HG03565 (cell line): ENCODE results near the gene GNAT1.

Source experiments
- ATAC-seq: cut with Tn5 transposase; IDR thresholded peaks from one replicate; pipeline ENCODE4 v1.9.1; 2021; ENCODE audit warnings: mild to moderate bottlenecking, moderate library complexity; ENCODE audit not compliant: unreplicated experiment

The GNAT1 gene

DNA sequence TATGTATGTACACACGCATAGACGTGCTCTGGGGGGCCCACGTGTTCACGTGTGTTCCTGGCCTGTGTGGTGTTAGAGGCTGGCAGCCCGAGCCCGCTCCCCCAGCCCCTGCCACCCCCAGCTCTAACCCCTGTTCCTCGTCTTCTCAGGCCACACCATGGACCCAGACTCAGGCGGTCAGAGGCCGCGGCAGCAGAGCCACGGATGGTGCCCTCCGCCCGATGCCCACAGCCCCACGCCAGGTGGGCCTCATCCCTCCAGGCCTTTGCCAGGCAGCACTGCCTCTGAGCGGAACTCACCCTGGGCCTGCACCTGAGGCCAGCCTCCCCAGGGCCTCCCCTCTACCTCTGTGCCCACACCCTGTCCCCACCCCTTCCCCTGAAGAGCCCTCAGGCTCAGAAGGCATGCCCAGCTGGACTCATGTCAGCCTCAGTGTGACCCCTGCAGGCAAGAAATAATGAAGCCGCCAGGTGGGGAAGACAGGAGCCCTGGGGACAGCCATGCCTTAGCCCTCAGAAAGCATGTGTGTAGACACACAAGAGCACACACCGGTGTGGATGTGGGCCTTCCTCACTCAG is 16.4 kb upstream of the GNAT1 start:
- ATAC-seq = no peak

DNA sequence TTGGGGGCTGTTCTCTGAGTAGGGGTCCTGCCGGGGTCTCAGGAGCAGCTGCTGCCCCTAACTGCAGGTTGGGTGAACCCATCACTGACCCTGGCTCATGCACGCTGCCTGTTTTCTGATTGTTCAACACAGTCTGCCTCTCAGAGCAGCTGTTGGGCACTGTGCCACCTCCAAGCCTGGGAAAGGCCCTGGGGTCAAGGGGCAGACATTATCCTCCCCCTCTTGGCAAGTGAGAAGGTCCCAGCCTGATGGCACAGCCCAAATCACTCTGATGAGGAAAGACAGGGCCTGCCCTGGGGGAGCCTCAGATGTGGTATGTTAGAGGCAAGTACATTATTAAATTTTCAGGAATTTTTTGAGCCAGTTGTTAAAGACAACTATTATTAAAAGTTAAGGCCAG is 14.1 kb upstream of the GNAT1 start:
- ATAC-seq = no peak

DNA sequence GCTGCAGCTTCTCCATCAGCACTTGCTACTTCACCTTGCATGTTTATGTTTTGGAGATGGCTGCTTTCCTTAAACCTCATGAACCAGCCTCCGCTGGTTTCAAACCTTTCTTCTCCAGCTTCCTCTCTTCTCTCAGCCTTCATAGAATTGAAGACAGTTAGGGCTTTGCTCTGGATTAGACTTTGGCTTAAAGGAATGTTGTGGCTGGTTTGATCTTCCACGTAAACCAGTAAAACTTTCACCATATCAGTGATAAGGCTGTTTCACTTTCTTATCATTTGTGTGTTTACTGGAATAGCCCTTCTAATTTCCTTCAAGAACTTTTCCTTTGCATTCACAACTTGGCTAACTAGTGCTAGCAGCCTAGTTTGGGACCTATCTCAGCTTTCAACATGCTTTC is 11.7 kb upstream of the GNAT1 start:
- ATAC-seq = no peak

- ATAC-seq = no peak
Measured at GRCh38 chr3:50181985-50182384, 9.4 kb upstream of the GNAT1 start.

GRCh38 chr3:50182533-50183099 is 8.8 kb upstream of the GNAT1 start:
- ATAC-seq = no peak

GRCh38 chr3:50183755-50184154 is 7.7 kb upstream of the GNAT1 start:
- ATAC-seq = no peak

- no peak for ATAC-seq
Measured at GRCh38 chr3:50184242-50184978, 7.0 kb upstream of the GNAT1 start.

DNA sequence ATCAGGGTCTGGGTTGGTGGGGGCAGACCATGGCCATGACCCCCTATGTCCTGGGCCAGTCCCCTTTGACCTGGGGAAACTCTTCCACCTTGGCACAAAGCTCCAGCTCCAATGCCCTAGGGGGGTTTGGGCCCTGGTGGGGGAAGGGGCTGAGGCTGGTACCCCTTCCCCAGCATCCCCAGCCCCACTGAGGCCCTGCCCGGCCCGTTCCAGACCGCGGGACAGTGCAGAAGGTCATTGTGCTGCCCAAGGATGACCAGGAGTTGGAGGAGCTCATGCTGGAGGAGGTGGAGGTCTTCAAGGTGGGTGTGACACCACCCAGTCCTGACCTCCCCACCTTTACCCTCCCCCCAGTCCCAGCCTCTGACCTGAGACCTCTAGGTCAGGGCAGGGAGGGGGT is 6.2 kb upstream of the GNAT1 start:
- no peak for ATAC-seq

DNA sequence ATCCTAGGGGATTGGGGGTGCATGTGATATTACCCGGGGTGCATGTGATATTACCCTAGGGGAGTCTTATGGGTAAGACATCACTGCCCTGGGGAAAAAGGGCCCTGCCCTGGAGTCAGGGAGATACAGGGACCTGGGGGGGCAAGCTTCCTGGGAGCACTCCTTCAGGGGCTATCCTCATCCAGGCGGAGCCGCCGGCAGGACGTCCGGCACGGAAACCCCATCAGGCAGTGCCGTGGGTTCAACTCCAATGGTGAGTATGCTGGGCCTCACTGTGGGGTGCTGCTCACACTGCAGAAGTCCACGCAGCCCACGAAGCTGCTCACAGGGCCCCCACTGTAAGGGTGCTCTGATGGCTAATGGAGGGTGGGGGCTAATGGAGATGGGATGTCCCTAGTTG is 5.3 kb upstream of the GNAT1 start:
- no peak for ATAC-seq

- no peak for ATAC-seq
Measured at GRCh38 chr3:50187750-50188149, 3.7 kb upstream of the GNAT1 start.

DNA sequence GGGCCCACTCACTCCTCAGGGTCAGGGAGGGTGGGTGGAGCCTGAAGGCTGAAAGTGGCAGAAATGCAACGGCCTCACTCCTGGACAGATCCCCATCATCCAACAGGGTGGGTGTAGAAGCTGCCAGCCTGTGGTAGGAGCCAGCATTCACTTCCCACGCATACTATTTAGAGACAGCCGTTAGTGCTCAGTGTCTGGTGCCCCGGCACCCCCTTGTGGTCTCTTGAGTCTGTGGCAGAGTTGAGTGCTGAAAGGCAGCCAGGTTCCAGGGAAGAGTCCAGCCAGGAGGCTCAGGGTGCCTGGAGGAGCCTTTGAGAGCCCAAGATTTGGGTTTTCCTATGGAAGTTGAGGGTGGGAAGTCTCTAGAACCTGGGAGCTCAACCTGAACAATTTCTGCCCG is 2.1 kb upstream of the GNAT1 start:
- no peak for ATAC-seq

DNA sequence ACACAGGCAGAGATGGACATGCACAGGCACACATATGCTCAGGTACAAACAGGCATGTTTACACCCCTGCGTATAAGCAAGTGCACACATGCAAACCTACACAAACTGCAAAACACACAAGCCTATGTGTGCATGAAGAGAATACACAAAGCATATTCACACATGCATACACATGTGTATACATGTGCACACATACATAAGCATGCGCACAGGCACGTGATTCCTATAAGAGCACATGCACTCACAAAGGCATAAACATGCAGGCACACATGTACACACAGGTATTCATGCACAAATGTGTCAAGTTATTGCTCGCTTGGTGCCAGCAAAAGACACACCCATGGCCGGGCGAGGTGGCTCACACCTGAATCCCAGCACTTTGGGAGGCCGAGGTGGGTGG is 1.4 kb upstream of the GNAT1 start:
- no peak for ATAC-seq

- ATAC-seq = no peak
Measured at GRCh38 chr3:50192124-50192523, 714 bp downstream of the GNAT1 start.

GRCh38 chr3:50192689-50193141 is 1.3 kb downstream of the GNAT1 start:
- ATAC-seq = no peak

DNA sequence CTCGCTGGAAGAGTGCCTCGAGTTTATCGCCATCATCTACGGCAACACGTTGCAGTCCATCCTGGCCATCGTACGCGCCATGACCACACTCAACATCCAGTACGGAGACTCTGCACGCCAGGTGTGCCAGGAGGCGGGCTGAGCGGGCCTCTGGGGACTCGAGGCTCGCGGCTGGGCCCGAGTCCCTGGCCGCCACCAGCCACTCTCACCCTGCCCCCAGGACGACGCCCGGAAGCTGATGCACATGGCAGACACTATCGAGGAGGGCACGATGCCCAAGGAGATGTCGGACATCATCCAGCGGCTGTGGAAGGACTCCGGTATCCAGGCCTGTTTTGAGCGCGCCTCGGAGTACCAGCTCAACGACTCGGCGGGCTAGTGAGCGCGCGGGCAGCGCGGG is 1.9 kb downstream of the GNAT1 start:
- no peak for ATAC-seq

- ATAC-seq = no peak
Measured at GRCh38 chr3:50193746-50194127, 2.3 kb downstream of the GNAT1 start.

DNA sequence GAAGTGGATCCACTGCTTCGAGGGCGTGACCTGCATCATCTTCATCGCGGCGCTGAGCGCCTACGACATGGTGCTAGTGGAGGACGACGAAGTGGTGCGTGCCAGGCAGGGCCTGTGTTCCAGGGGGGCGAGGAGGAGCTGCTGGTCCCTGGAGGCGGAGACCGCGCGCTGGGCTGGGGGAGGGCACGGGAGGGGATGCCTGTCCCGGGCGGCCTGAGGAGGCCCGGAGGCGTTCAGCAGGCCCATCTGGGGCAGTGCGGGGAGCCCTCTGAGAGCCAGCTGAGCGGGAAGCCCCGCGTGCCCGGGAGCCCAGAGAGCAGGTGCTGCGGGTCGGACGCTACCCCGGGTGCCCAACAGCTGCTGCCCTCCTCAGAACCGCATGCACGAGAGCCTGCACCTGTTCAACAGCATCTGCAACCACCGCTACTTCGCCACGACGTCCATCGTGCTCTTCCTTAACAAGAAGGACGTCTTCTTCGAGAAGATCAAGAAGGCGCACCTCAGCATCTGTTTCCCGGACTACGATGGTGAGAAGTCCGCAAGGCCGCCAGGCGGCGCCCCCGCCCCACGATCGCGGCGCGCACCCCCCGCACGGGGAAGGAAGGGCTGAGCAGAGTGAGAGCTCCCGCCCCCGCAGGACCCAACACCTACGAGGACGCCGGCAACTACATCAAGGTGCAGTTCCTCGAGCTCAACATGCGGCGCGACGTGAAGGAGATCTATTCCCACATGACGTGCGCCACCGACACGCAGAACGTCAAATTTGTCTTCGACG is 2.9 kb downstream of the GNAT1 start:
- ATAC-seq = no peak

GRCh38 chr3:50194903-50195500 is 3.6 kb downstream of the GNAT1 start:
- no peak for ATAC-seq

GRCh38 chr3:50195501-50196252 is 4.3 kb downstream of the GNAT1 start:
- ATAC-seq = no peak

- ATAC-seq = no peak
Measured at GRCh38 chr3:50196253-50196801, 4.9 kb downstream of the GNAT1 start.
